Gastroesophageal sphincter (tissue), 3 donors: Measurements from ENCODE around the gene CSAD.

Experiments
- CTCF ChIP-seq, 4 experiments: fragments of 200-600 bp in 2 of 4; fragments of 450-650 bp in 2 of 4; sonication (generic) in 1 of 4; IDR thresholded peaks; one replicate each; pipeline ENCODE4 v1.5.1; 2017 to 2019; ENCODE audit warnings: antibody characterized with exemption in 4 of 4, mild to moderate bottlenecking in 2 of 4, moderate library complexity in 2 of 4
- EP300 ChIP-seq: sonication (generic); formaldehyde crosslinking; IDR thresholded peaks from one replicate; pipeline ENCODE4 v1.6.1; 2017; ENCODE audit warnings: antibody characterized with exemption, mild to moderate bottlenecking
- POLR2A ChIP-seq, 2 donors: fragments of 450-650 bp; IDR thresholded peaks; one replicate each; pipeline ENCODE4 v1.6.1; 2017; ENCODE audit warnings: antibody characterized with exemption in 2 of 2, mild to moderate bottlenecking in 2 of 2, moderate library complexity in 1 of 2

GRCh38 chr12:53172352-53172751 lies 8.4 kb downstream of the CSAD start:
- TF ChIP-seq EP300, result no peak
- TF ChIP-seq POLR2A (IDR thresholded peaks at IDR 0.05), result no peak
- no peak for TF ChIP-seq CTCF (IDR thresholded peaks at IDR 0.05)
